KOPT-K1 (cell line): ENCODE measurements around the gene PUM2.

Source experiments
- H3K27ac ChIP-seq: fragments of 200-600 bp; sonication (generic); 2 replicates; pipeline ENCODE4 v1.5.1; 2016; ENCODE audit warnings: antibody characterized with exemption, mild to moderate bottlenecking, low read depth, low read length; ENCODE audit not compliant: poor library complexity, severe bottlenecking
- H3K36me3 ChIP-seq: fragments of 200-600 bp; sonication (generic); 2 replicates; pipeline ENCODE4 v1.5.1; 2017; ENCODE audit warnings: antibody characterized with exemption, mild to moderate bottlenecking, low read length, moderate library complexity; ENCODE audit not compliant: insufficient read depth
- H3K9me3 ChIP-seq: fragments of 200-600 bp; sonication (generic); 2 replicates; pipeline ENCODE4 v1.5.1; 2017; ENCODE audit warnings: antibody characterized with exemption, low read length, mild to moderate bottlenecking; ENCODE audit not compliant: insufficient read depth, poor library complexity, severe bottlenecking

PUM2 gene

GRCh38 chr2:20207051-20207450 is 143.6 kb downstream of the PUM2 start:
- H3K9me3 ChIP-seq: no peaks in the 10 kb centered on the region
- H3K36me3 ChIP-seq: no peaks in the 10 kb centered on the region
- H3K27ac ChIP-seq: no peak overlapping the region

- Histone ChIP-seq H3K36me3 (no peaks in the 10 kb centered on the region), H3K9me3 (no peaks in the 10 kb centered on the region), H3K27ac (no peak overlapping the region)
Observed at GRCh38 chr2:20205915-20206524, 144.6 kb downstream of the PUM2 start.

- Histone ChIP-seq H3K36me3 (no peaks in the 10 kb centered on the region), H3K9me3 (no peaks in the 10 kb centered on the region), H3K27ac (no peak overlapping the region)
Observed at GRCh38 chr2:20205069-20205468, 145.6 kb downstream of the PUM2 start.

GRCh38 chr2:20203521-20204225 is 147.0 kb downstream of the PUM2 start:
- Histone ChIP-seq H3K27ac (no peak overlapping the region), H3K36me3 (no peaks in the 10 kb centered on the region)

GRCh38 chr2:20203072-20203471 is 147.6 kb downstream of the PUM2 start:
- Histone ChIP-seq H3K27ac (no peak overlapping the region), H3K9me3 (no peaks in the 10 kb centered on the region), H3K36me3 (no peaks in the 10 kb centered on the region)

More at GRCh38 chr2:20203521-20204225, 147.0 kb downstream of the PUM2 start:
- H3K9me3 ChIP-seq: no peaks in the 10 kb centered on the region

- H3K9me3 ChIP-seq: no peaks in the 10 kb centered on the region
- no peak overlapping the region for H3K27ac ChIP-seq
- H3K36me3 ChIP-seq: no peaks in the 10 kb centered on the region
Observed at GRCh38 chr2:20201671-20202070, 149.0 kb downstream of the PUM2 start.

GRCh38 chr2:20200697-20201555 is 149.7 kb downstream of the PUM2 start:
- H3K36me3 ChIP-seq: no peaks in the 10 kb centered on the region
- no peaks in the 10 kb centered on the region for H3K9me3 ChIP-seq
- H3K27ac ChIP-seq: no peak overlapping the region

- no peak overlapping the region for H3K27ac ChIP-seq
- H3K9me3 ChIP-seq: no peaks in the 10 kb centered on the region
Observed at GRCh38 chr2:20199633-20200270, 150.9 kb downstream of the PUM2 start.

GRCh38 chr2:20198796-20199632 is 151.6 kb downstream of the PUM2 start:
- Histone ChIP-seq H3K27ac (no peak overlapping the region), H3K36me3 (no peaks in the 10 kb centered on the region), H3K9me3 (no peaks in the 10 kb centered on the region)

More at GRCh38 chr2:20199633-20200270, 150.9 kb downstream of the PUM2 start:
- no peaks in the 10 kb centered on the region for H3K36me3 ChIP-seq
